ENCODE data around the gene ME3.

DNA sequence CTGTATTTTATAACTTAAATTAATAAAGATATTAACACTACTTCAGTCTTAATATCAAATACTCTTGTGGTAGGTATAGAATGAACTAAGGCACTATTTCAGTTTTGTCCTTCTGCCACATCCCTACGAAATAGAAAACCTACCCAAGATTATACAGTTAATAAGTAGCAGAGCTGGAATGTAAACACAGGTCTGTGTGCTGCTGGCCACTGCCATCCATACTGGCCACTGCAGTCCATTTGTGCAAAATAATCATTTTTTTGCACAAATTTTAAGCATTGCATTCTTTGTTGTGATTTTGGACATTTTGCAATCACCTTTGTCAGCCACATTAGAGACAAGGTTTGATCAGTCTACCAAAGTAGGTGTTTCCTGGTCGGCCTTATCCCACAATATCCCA, 91.9 kb downstream of the ME3 start:
- TF ChIP-seq POLR2A (IDR thresholded peaks at IDR 0.05) (no peak), CTCF (IDR thresholded peaks at IDR 0.05) (no peak)
